ENCODE data around the gene RARB.

Gene RARB

GRCh38 chr3:25556447-25556846 lies 128.4 kb downstream of the RARB start:
- no peak for DNase-seq

GRCh38 chr3:25557694-25558093 lies 129.6 kb downstream of the RARB start:
- DNase-seq: no peak

- no peak for DNase-seq
Measured at GRCh38 chr3:25558121-25558520, 130.1 kb downstream of the RARB start.

GRCh38 chr3:25558796-25559195 lies 130.7 kb downstream of the RARB start:
- no peak for DNase-seq

GRCh38 chr3:25563601-25564000 lies 135.5 kb downstream of the RARB start:
- DNase-seq: no peak

GRCh38 chr3:25564075-25564474 lies 136.0 kb downstream of the RARB start:
- DNase-seq: peak; percentile 70

- no peak for DNase-seq
Measured at GRCh38 chr3:25565807-25566206, 137.7 kb downstream of the RARB start.

GRCh38 chr3:25566358-25566920 lies 138.4 kb downstream of the RARB start:
- no peak for DNase-seq

- peak; percentile 10 for DNase-seq
Measured at GRCh38 chr3:25567388-25567787, 139.3 kb downstream of the RARB start.

GRCh38 chr3:25567806-25568524 lies 139.9 kb downstream of the RARB start:
- DNase-seq: no peak

- no peak for DNase-seq
Measured at GRCh38 chr3:25568525-25569078, 140.5 kb downstream of the RARB start.

GRCh38 chr3:25571285-25571684 lies 143.2 kb downstream of the RARB start:
- DNase-seq: no peak

GRCh38 chr3:25572336-25572735 lies 144.3 kb downstream of the RARB start:
- DNase-seq: no peak

GRCh38 chr3:25572919-25573385 lies 144.9 kb downstream of the RARB start:
- no peak for DNase-seq

GRCh38 chr3:25573386-25574171 lies 145.5 kb downstream of the RARB start:
- no peak for DNase-seq

GRCh38 chr3:25574172-25574765 lies 146.2 kb downstream of the RARB start:
- no peak for DNase-seq

- no peak for DNase-seq
Measured at GRCh38 chr3:25575001-25575400, 146.9 kb downstream of the RARB start.

GRCh38 chr3:25576146-25576545 lies 148.1 kb downstream of the RARB start:
- DNase-seq: no peak

GRCh38 chr3:25576831-25577454 lies 148.9 kb downstream of the RARB start:
- no peak for DNase-seq

- peak; percentile 79 for DNase-seq
Measured at GRCh38 chr3:25578059-25578458, 150.0 kb downstream of the RARB start.

- no peak for DNase-seq
Measured at GRCh38 chr3:25580534-25580933, 152.5 kb downstream of the RARB start.

GRCh38 chr3:25581335-25581734 lies 153.3 kb downstream of the RARB start:
- no peak for DNase-seq

- DNase-seq: no peak
Measured at GRCh38 chr3:25581823-25582222, 153.8 kb downstream of the RARB start.

All from NCI-H526 treated with DMSO at 0.1 percent for 48 hours (cell line).